ENCODE measurements around the gene WIZ. TPM values are rescaled to one million over a fixed set of nuclear protein-coding genes. Genes with fewer than 3 reads are reported as not detected.

WIZ gene
- total RNA-seq, 2 experiments from 2014 or later, result 19.3 to 21.0 TPM

DNA sequence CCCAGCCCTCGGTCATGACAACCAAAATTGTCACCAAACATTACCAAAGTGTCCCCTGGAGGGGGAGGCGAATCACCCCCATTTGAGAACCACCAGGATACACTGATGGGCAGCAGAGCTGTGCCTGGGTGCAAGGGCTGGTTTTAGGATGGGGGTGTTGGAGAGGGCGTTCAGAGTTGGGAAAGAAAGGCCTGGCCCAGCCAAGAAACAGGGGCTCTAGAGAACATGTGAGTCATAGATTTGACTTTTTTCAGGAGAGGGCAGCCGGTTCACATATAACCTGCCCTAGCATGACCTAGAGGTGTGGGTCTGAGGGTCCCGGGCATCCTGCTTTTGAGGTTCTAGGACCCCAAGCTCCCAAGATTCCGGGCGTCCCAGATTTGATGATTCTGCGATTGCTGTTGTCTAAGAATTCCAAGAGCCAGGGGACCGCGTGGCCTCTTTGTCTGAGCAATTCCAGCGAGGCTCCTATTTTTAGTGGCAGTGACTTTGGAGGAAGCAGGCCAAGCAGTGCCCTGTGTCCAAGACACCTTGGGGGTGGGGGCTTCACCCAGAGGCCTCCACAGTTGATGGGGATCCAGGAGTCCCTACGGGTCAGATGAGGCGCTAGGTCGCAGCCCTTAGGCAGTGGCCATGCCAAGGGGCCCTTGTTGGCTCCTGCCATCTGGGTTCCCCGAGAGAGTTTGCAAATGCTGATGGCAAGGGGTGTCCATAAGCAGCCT, 5.1 kb downstream of the WIZ start:
- ATAC-seq (no peak), DNase-seq (no peak)
- intact Hi-C loops (cut with micrococcal nuclease), result no loop called here
- TF ChIP-seq, protein P1, sequence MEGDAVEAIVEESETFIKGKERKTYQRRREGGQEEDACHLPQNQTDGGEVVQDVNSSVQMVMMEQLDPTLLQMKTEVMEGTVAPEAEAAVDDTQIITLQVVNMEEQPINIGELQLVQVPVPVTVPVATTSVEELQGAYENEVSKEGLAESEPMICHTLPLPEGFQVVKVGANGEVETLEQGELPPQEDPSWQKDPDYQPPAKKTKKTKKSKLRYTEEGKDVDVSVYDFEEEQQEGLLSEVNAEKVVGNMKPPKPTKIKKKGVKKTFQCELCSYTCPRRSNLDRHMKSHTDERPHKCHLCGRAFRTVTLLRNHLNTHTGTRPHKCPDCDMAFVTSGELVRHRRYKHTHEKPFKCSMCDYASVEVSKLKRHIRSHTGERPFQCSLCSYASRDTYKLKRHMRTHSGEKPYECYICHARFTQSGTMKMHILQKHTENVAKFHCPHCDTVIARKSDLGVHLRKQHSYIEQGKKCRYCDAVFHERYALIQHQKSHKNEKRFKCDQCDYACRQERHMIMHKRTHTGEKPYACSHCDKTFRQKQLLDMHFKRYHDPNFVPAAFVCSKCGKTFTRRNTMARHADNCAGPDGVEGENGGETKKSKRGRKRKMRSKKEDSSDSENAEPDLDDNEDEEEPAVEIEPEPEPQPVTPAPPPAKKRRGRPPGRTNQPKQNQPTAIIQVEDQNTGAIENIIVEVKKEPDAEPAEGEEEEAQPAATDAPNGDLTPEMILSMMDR (IDR thresholded peaks at IDR 0.05), result no peak
- Mint-ChIP-seq H3K4me1 (ENCODE audit: low read depth) (peaks cover 3% of the 10 kb centered on the region), H3K9me3 (no peaks in the 10 kb centered on the region), H3K4me3 (no peak overlapping the region), H3K27ac (no peak overlapping the region), H3K27me3 (no peaks in the 10 kb centered on the region), H3K36me3 (ENCODE audit: low read depth) (no peaks in the 10 kb centered on the region)
- ChIA-PET CTCF (no interaction called here), POLR2A (interaction anchor here (1.1 kb wide), 1 partner anchor 12 kb away, joined by 4 read pairs; no protein-coding TSS in a partner anchor)

DNA sequence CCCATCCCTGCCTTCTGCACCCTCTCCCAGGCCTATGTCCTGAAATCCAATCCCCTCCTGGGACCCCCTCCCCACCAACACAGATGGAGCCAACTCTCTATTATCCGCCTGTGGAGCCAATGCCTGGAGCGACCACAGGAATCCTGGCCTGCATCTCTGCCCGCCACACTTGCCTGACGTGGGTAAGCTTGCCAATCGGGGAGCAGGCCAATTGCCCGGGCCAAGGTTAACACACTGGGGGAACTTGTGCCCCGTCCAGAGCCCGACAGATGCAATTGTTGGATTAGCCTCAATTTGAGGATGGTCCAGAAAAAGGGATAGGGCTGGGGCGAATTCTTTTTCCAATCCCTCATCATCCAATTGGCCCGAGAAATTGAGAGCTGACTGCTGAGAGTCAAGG, 5.9 kb downstream of the WIZ start:
- DNase-seq, result no peak
- H3K4me3 Mint-ChIP-seq, result no peak overlapping the region
- H3K9me3 Mint-ChIP-seq, result no peaks in the 10 kb centered on the region
- H3K27ac Mint-ChIP-seq, result no peak overlapping the region
- CTCF ChIA-PET, result no interaction called here
- H3K4me1 Mint-ChIP-seq (ENCODE audit: low read depth), result peaks cover 2% of the 10 kb centered on the region
- POLR2A ChIA-PET, result interaction anchor here (1.1 kb wide), 1 partner anchor 11 kb away, joined by 4 read pairs; no protein-coding TSS in a partner anchor
- TF ChIP-seq, protein P1 (IDR thresholded peaks at IDR 0.05), result no peak
- no peaks in the 10 kb centered on the region for H3K27me3 Mint-ChIP-seq
- ATAC-seq, result no peak
- H3K36me3 Mint-ChIP-seq (ENCODE audit: low read depth), result no peaks in the 10 kb centered on the region
- intact Hi-C loops (cut with micrococcal nuclease), result no loop called here

DNA sequence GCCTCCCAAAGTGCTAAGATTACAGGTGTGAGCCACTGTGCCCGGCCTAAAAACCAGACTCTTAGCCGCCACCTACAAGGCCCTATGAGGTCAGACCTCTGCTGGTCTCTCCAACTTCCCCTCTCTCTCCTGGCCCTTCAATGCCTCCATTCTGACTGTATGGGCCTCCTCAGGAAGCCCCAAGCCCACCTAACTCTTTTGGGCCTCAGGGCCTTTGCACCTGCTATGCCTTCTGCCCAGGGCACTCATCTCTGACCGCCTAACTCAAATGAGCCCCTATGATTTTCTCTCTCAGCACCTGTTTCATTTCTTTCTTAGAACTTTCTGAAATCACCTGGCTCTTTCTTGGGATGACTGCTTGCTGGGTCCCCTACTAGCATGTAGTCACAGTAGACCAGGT, 6.4 kb downstream of the WIZ start:
- Mint-ChIP-seq H3K27me3 (no peaks in the 10 kb centered on the region), H3K27ac (no peak overlapping the region), H3K4me3 (no peak overlapping the region), H3K36me3 (ENCODE audit: low read depth) (no peaks in the 10 kb centered on the region), H3K9me3 (no peaks in the 10 kb centered on the region), H3K4me1 (ENCODE audit: low read depth) (no peaks in the 10 kb centered on the region)
- DNase-seq (no peak), ATAC-seq (no peak)
- CTCF ChIA-PET, result no interaction called here
- TF ChIP-seq, protein P1 (IDR thresholded peaks at IDR 0.05), result no peak
- POLR2A ChIA-PET, result no interaction called here
- intact Hi-C loops (cut with micrococcal nuclease), result no loop called here

DNA sequence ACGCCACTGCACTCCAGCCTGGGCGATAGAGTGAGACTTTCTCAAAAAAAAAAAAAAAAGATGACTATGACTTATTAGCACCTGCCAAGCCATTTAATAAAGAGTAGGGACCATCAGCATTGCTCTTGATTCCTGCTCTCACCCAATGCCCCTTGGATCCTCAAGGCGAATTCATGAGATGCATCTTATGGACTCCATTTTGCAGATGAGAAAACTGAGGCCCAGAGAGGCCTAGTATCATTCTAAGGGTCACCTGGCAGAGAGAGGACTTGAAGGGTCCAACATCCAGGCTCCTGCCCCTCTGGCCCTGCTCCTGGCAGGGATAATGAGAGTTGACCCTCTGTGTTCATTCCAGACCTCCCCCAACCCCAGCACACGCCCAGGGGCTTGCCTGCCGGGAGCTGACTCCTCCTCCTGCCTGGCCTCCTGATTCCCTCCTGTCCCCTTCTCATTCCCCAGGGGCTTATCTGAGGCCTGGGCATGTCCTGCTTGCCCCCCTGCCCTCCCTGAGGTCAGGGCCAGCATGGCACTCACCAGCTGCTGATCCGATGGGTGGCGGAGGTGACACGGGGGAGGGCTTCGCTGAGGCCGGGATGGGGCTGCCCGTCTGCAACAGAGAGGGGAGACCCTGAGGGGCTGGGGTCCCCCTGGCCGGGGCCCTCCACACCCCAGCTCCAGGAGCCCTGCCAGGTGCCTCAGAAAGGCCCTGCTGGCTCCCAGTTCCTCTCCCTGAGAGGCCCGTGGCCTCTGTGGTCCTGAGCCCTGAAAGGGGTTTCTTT, 7.4 kb downstream of the WIZ start:
- CTCF ChIA-PET, result interaction anchor here (1.2 kb wide), 1 partner anchor 24 kb away, joined by 3 read pairs; the partner anchor contains the start of gene AKAP8L
- POLR2A ChIA-PET, result interaction anchor here (1.2 kb wide), 1 partner anchor 109 kb away, joined by 3 read pairs; no protein-coding TSS in a partner anchor
- no peaks in the 10 kb centered on the region for H3K4me1 Mint-ChIP-seq (ENCODE audit: low read depth)
- TF ChIP-seq, protein P1 (IDR thresholded peaks at IDR 0.05), result no peak
- no peak overlapping the region for H3K27ac Mint-ChIP-seq
- H3K9me3 Mint-ChIP-seq, result no peaks in the 10 kb centered on the region
- no peak overlapping the region for H3K4me3 Mint-ChIP-seq
- DNase-seq (no peak), ATAC-seq (no peak)
- intact Hi-C loops (cut with micrococcal nuclease), result no loop called here
- H3K27me3 Mint-ChIP-seq, result no peaks in the 10 kb centered on the region
- H3K36me3 Mint-ChIP-seq (ENCODE audit: low read depth), result no peaks in the 10 kb centered on the region

DNA sequence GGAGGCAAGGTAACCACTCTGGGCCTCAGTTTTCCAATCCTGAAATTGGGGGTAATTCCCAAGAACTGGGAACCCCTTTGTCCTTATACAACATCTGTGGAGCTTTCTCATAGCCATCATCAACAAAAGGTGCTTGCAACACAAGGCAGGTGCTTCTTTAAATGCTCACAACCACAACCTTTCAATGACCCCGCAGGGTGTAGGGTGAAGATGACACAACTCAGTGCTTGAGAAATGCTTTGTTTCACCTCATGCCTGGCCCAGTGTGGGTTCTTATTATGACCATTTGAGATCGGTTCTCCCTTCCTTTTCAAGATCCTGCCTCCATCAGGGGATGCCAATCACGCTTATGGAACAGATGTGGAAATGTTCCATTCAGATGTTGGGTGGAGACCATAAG, 8.4 kb downstream of the WIZ start:
- ATAC-seq (no peak), DNase-seq (no peak)
- no peak overlapping the region for H3K4me3 Mint-ChIP-seq
- no peak overlapping the region for H3K27ac Mint-ChIP-seq
- no peaks in the 10 kb centered on the region for H3K9me3 Mint-ChIP-seq
- H3K36me3 Mint-ChIP-seq (ENCODE audit: low read depth), result no peaks in the 10 kb centered on the region
- ChIA-PET CTCF (interaction anchor here (1.2 kb wide), 1 partner anchor 23 kb away, joined by 3 read pairs; the partner anchor contains the start of gene AKAP8L), POLR2A (interaction anchor here (0.6 to 1.2 kb wide), 3 partner anchors 8 to 110 kb away, joined by 3 read pairs; no protein-coding TSS in a partner anchor)
- peaks cover 2% of the 10 kb centered on the region for H3K4me1 Mint-ChIP-seq (ENCODE audit: low read depth)
- TF ChIP-seq, protein P1 (IDR thresholded peaks at IDR 0.05), result no peak
- no peaks in the 10 kb centered on the region for H3K27me3 Mint-ChIP-seq
- intact Hi-C loops (cut with micrococcal nuclease), result no loop called here
